Panc1 (cell line): ENCODE measurements around the gene RORC. TPM values are rescaled to one million over a fixed set of nuclear protein-coding genes. Genes with fewer than 3 reads are reported as not detected.

Experiments
- ATAC-seq: fragments of 200-7000 bp; cut with Tn5 transposase; 2 replicates; pipeline ENCODE4 v1.9.1; 2020; ENCODE audit warnings: mild to moderate bottlenecking, moderate library complexity
- BruUV-seq: library from RNA; stranded (reverse); fragments of 400-500 nt; replicated peaks from 2 replicates; lab custom pipeline; 2021; lab: Mats Ljungman, UMichigan
- CTCF ChIA-PET: fragments of 300-600 bp; sonication (Branson Sonifier 250); formaldehyde crosslinking; loops from one replicate; lab custom pipeline; 2022; ENCODE audit warnings: antibody characterized with exemption; lab: Charles Lee
- POLR2A ChIA-PET: fragments of 300-600 bp; sonication (Branson Sonifier 250); formaldehyde crosslinking; loops from one replicate; lab custom pipeline; 2022; ENCODE audit warnings: antibody characterized with exemption; lab: Charles Lee
- DNase-seq: peaks from one replicate; pipeline ENCODE4 v3.0.0-alpha.2; 2010; ENCODE audit warnings: low read depth, low spot score
- H3K27ac ChIP-seq: 2 replicates; pipeline ENCODE4 v1.5.1; 2011; ENCODE audit warnings: mild to moderate bottlenecking, low read length, inconsistent platforms
- H3K27me3 ChIP-seq: fragments of 200-500 bp; sonication (Bioruptor generic); 2 replicates; pipeline ENCODE4 v1.6.0; 2014; ENCODE audit warnings: low read length, inconsistent platforms; ENCODE audit not compliant: control insufficient read depth, insufficient read depth
- H3K36me3 ChIP-seq: fragments of 200-500 bp; sonication (Bioruptor generic); 2 replicates; pipeline ENCODE4 v1.5.1; 2014; ENCODE audit warnings: inconsistent platforms, mild to moderate bottlenecking, low read length, moderate library complexity; ENCODE audit not compliant: control insufficient read depth, insufficient read depth
- H3K4me1 ChIP-seq: 2 replicates; pipeline ENCODE4 v1.5.1; 2011; ENCODE audit warnings: inconsistent platforms, mild to moderate bottlenecking, low read length, moderate library complexity; ENCODE audit not compliant: control insufficient read depth, insufficient read depth
- H3K4me3 ChIP-seq, 2 experiments: 2 replicates each; pipeline ENCODE4 v1.5.1; 2011 to 2012; ENCODE audit warnings: low read depth in 2 of 2, low read length in 2 of 2, mild to moderate bottlenecking in 2 of 2, inconsistent platforms in 1 of 2, moderate library complexity in 1 of 2
- H3K9me3 ChIP-seq: fragments of 200-500 bp; sonication (Bioruptor generic); 2 replicates; pipeline ENCODE4 v1.5.1; 2014; ENCODE audit warnings: low read depth, mild to moderate bottlenecking, inconsistent platforms, low read length, moderate library complexity; ENCODE audit not compliant: control insufficient read depth, insufficient read depth
- CTCF ChIP-seq: fragments of 450-650 bp; IDR thresholded peaks from 2 replicates; pipeline ENCODE4 v1.5.1; 2017; ENCODE audit warnings: mild to moderate bottlenecking
- POLR2AphosphoS5 ChIP-seq: IDR thresholded peaks from 2 replicates; pipeline ENCODE4 v1.6.1; 2012; ENCODE audit warnings: mild to moderate bottlenecking, low read depth, low read length, moderate library complexity
- REST ChIP-seq, 2 experiments: IDR thresholded peaks; 2 replicates each; pipeline ENCODE4 v1.6.1; 2011 to 2012; ENCODE audit warnings: low read depth in 2 of 2, control low read depth in 1 of 2, low read length in 1 of 2, mild to moderate bottlenecking in 1 of 2, moderate library complexity in 1 of 2; ENCODE audit not compliant: insufficient read depth in 1 of 2
- SIN3A ChIP-seq: IDR thresholded peaks from 2 replicates; pipeline ENCODE4 v1.6.1; 2012; ENCODE audit warnings: low read depth, mild to moderate bottlenecking, low read length, moderate library complexity, borderline replicate concordance; ENCODE audit not compliant: insufficient read depth
- TCF7L2 ChIP-seq: IDR thresholded peaks from 2 replicates; pipeline ENCODE4 v1.6.1; 2011; ENCODE audit warnings: mild to moderate bottlenecking, low read depth, low read length, inconsistent platforms
- in situ Hi-C: cut with HindIII; loops from 2 replicates; pipeline ENCODE4 v1.10.0; 2016; ENCODE audit warnings: low sequenced_read_pairs, low pct_unique_long_range_greater_than_20kb
- intact Hi-C: fragments of 100-400 bp; cut with micrococcal nuclease; formaldehyde crosslinking; loops from one replicate; pipeline ENCODE4 v1.10.0; 2022; ENCODE audit not compliant: unreplicated experiment
- total RNA-seq: library from RNA; stranded (reverse); gene quantifications from one replicate; pipeline ENCODE4 v1.2.1, GENCODE V29; 2021; ENCODE audit not compliant: unreplicated experiment

The RORC gene
- total RNA-seq, 1 experiment from 2014 or later: not detected

GRCh38 chr1:151815716-151816327 is 15.8 kb downstream of the RORC start:
- Histone ChIP-seq H3K9me3 (no peaks in the 10 kb centered on the region), H3K4me1 (no peaks in the 10 kb centered on the region), H3K27ac (no peak overlapping the region), H3K36me3 (no peaks in the 10 kb centered on the region), H3K4me3 (no peak overlapping the region), H3K27me3 (no peaks in the 10 kb centered on the region)
- intact Hi-C loops (no loop called here), in situ Hi-C loops (no loop called here)
- no TSS peak for BruUV-seq
- ATAC-seq: no peak
- DNase-seq: no peak
- ChIA-PET POLR2A (no interaction called here), CTCF (no interaction called here)
- TF ChIP-seq SIN3A: no peak
- TF ChIP-seq TCF7L2: no peak
- TF ChIP-seq POLR2AphosphoS5: no peak
- TF ChIP-seq CTCF: no peak
- no peak for TF ChIP-seq REST (IDR thresholded peaks at IDR 0.05; ENCODE audit: insufficient read depth in 1 of 2, low read depth in 2 of 2, low read length in 1 of 2)

- intact Hi-C loops (no loop called here), in situ Hi-C loops (no loop called here)
- Histone ChIP-seq H3K4me1 (no peaks in the 10 kb centered on the region), H3K36me3 (no peaks in the 10 kb centered on the region), H3K4me3 (no peak overlapping the region), H3K27ac (no peak overlapping the region), H3K9me3 (no peaks in the 10 kb centered on the region), H3K27me3 (no peaks in the 10 kb centered on the region)
- BruUV-seq: no TSS peak
- POLR2A ChIA-PET: no interaction called here
- ATAC-seq: no peak
- no peak for DNase-seq
- TF ChIP-seq REST (IDR thresholded peaks at IDR 0.05; ENCODE audit: insufficient read depth in 1 of 2, low read depth in 2 of 2, low read length in 1 of 2): no peak
- no peak for TF ChIP-seq CTCF
- TF ChIP-seq SIN3A: no peak
- TF ChIP-seq TCF7L2: no peak
- TF ChIP-seq POLR2AphosphoS5: no peak
- CTCF ChIA-PET: no interaction called here
Measured at GRCh38 chr1:151814971-151815545, 16.5 kb downstream of the RORC start.
